ENCODE results near the gene ATPAF1. TPM values are rescaled to one million over a fixed set of nuclear protein-coding genes. Genes with fewer than 3 reads are reported as not detected.
A peak's percentile ranks its signal among the peaks of the same experiment; 100 is the strongest.

Gene ATPAF1
- total and polyA plus RNA-seq, 9 of the 15 experiments (the other 6 are each of a cell fraction or from before 2014, with no cell fraction given): 6.3 to 56.2 (median 27.4) TPM

DNA sequence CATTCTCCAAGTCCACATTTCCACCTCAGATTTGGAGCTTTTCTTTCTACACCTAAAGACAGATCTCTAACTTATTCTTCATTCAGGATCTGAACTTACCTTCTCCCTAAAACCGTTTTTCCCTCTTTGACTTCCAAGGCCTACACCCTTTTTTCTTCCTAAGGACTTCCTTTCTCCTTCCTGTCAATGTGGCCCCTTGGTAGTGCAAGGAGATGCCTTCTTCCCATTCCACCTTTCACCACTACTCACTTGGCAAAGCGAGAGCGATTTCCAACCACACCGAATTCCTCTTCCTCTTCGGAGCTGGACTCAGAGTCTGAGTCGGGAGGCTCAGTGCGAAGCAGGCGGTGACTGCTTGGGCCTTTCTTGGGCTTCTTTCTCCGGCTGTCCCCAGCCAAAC, 49.5 kb upstream of the ATPAF1 start (continued):
- TF ChIP-seq, protein P1, sequence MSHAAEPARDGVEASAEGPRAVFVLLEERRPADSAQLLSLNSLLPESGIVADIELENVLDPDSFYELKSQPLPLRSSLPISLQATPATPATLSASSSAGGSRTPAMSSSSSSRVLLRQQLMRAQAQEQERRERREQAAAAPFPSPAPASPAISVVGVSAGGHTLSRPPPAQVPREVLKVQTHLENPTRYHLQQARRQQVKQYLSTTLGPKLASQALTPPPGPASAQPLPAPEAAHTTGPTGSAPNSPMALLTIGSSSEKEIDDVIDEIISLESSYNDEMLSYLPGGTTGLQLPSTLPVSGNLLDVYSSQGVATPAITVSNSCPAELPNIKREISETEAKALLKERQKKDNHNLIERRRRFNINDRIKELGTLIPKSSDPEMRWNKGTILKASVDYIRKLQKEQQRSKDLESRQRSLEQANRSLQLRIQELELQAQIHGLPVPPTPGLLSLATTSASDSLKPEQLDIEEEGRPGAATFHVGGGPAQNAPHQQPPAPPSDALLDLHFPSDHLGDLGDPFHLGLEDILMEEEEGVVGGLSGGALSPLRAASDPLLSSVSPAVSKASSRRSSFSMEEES (CRISPR knock-in tag; IDR thresholded peaks at IDR 0.05): no peak
- TF ChIP-seq ZNF79 (CRISPR knock-in tag; IDR thresholded peaks at IDR 0.05; ENCODE audit: low read depth): no peak
- TF ChIP-seq NCOA2 (IDR thresholded peaks at IDR 0.05; ENCODE audit: partially characterized antibody in 2 of 2): no peak
- no peak for TF ChIP-seq RNF219 (CRISPR knock-in tag; IDR thresholded peaks at IDR 0.05)
- TF ChIP-seq HES1 (IDR thresholded peaks at IDR 0.05; ENCODE audit: low read depth): no peak
- TF ChIP-seq, protein P2, sequence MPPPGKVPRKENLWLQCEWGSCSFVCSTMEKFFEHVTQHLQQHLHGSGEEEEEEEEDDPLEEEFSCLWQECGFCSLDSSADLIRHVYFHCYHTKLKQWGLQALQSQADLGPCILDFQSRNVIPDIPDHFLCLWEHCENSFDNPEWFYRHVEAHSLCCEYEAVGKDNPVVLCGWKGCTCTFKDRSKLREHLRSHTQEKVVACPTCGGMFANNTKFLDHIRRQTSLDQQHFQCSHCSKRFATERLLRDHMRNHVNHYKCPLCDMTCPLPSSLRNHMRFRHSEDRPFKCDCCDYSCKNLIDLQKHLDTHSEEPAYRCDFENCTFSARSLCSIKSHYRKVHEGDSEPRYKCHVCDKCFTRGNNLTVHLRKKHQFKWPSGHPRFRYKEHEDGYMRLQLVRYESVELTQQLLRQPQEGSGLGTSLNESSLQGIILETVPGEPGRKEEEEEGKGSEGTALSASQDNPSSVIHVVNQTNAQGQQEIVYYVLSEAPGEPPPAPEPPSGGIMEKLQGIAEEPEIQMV (tag; conservative IDR thresholded peaks at IDR 0.05; ENCODE audit: low read depth): no peak
- no peak for TF ChIP-seq ZNF707 (CRISPR knock-in tag; conservative IDR thresholded peaks at IDR 0.05)
- TF ChIP-seq ADNP (tag; IDR thresholded peaks at IDR 0.05): no peak
- 0 out of 2 replicates have a peak, but pooled peaks have one; percentile 8 for TF ChIP-seq LARP7 (IDR thresholded peaks at IDR 0.05)
- TF ChIP-seq, protein P3, sequence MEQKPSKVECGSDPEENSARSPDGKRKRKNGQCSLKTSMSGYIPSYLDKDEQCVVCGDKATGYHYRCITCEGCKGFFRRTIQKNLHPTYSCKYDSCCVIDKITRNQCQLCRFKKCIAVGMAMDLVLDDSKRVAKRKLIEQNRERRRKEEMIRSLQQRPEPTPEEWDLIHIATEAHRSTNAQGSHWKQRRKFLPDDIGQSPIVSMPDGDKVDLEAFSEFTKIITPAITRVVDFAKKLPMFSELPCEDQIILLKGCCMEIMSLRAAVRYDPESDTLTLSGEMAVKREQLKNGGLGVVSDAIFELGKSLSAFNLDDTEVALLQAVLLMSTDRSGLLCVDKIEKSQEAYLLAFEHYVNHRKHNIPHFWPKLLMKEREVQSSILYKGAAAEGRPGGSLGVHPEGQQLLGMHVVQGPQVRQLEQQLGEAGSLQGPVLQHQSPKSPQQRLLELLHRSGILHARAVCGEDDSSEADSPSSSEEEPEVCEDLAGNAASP (IDR thresholded peaks at IDR 0.05): no peak
- no peak for TF ChIP-seq ZSCAN29 (IDR thresholded peaks at IDR 0.05)
- no peak for TF ChIP-seq ZNF184 (CRISPR knock-in tag; IDR thresholded peaks at IDR 0.05)
- TF ChIP-seq MTA1 (IDR thresholded peaks at IDR 0.05; ENCODE audit: borderline replicate concordance): no peak
- TF ChIP-seq ZNF507 (tag; conservative IDR thresholded peaks at IDR 0.05): no peak
- TF ChIP-seq SPI1 (IDR thresholded peaks at IDR 0.05; ENCODE audit: borderline replicate concordance, low read depth, low read length): peak; percentile 26; the same call in 1 of the 2 replicates
- no peak for TF ChIP-seq SMARCE1 (IDR thresholded peaks at IDR 0.05)
- TF ChIP-seq SRSF9 (IDR thresholded peaks at IDR 0.05; ENCODE audit: borderline replicate concordance, low read depth, low read length): no peak
- TF ChIP-seq ZNF77 (CRISPR knock-in tag; IDR thresholded peaks at IDR 0.05): no peak
- 0 out of 2 replicates have a peak, but pooled peaks have one; percentile 37 for TF ChIP-seq NKRF (IDR thresholded peaks at IDR 0.05; ENCODE audit: borderline replicate concordance)
- no peak for TF ChIP-seq ARNT (IDR thresholded peaks at IDR 0.05)
- TF ChIP-seq ZNF551 (CRISPR knock-in tag; IDR thresholded peaks at IDR 0.05): no peak

All from K562 (cell line).